Panc1 (cell line): ENCODE data around the gene ASB16.

Experiments used
- TF ChIP-seq, protein P1 (sequence below): fragments of 450-650 bp; IDR thresholded peaks from 2 replicates; pipeline ENCODE4 v1.5.1; 2017; ENCODE audit warnings: mild to moderate bottlenecking
- TF ChIP-seq, protein P2 (sequence below), 2 experiments: IDR thresholded peaks; 2 replicates each; pipeline ENCODE4 v1.6.1; 2011 to 2012; ENCODE audit warnings: low read depth in 2 of 2, control low read depth in 1 of 2, low read length in 1 of 2, mild to moderate bottlenecking in 1 of 2, moderate library complexity in 1 of 2; ENCODE audit not compliant: insufficient read depth in 1 of 2

DNA sequence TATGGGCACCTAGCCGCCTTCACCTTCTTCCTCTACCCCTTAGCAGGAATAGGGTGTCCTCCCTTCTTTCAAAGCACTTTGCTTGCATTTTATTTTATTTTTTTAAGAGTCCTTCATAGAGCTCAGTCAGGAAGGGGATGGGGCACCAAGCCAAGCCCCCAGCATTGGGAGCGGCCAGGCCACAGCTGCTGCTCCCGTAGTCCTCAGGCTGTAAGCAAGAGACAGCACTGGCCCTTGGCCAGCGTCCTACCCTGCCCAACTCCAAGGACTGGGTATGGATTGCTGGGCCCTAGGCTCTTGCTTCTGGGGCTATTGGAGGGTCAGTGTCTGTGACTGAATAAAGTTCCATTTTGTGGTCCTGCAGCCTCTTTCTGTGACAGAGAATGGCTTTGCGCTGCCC is 20.9 kb downstream of the ASB16 start:
- TF ChIP-seq, protein P1, sequence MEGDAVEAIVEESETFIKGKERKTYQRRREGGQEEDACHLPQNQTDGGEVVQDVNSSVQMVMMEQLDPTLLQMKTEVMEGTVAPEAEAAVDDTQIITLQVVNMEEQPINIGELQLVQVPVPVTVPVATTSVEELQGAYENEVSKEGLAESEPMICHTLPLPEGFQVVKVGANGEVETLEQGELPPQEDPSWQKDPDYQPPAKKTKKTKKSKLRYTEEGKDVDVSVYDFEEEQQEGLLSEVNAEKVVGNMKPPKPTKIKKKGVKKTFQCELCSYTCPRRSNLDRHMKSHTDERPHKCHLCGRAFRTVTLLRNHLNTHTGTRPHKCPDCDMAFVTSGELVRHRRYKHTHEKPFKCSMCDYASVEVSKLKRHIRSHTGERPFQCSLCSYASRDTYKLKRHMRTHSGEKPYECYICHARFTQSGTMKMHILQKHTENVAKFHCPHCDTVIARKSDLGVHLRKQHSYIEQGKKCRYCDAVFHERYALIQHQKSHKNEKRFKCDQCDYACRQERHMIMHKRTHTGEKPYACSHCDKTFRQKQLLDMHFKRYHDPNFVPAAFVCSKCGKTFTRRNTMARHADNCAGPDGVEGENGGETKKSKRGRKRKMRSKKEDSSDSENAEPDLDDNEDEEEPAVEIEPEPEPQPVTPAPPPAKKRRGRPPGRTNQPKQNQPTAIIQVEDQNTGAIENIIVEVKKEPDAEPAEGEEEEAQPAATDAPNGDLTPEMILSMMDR = no peak
- TF ChIP-seq, protein P2, sequence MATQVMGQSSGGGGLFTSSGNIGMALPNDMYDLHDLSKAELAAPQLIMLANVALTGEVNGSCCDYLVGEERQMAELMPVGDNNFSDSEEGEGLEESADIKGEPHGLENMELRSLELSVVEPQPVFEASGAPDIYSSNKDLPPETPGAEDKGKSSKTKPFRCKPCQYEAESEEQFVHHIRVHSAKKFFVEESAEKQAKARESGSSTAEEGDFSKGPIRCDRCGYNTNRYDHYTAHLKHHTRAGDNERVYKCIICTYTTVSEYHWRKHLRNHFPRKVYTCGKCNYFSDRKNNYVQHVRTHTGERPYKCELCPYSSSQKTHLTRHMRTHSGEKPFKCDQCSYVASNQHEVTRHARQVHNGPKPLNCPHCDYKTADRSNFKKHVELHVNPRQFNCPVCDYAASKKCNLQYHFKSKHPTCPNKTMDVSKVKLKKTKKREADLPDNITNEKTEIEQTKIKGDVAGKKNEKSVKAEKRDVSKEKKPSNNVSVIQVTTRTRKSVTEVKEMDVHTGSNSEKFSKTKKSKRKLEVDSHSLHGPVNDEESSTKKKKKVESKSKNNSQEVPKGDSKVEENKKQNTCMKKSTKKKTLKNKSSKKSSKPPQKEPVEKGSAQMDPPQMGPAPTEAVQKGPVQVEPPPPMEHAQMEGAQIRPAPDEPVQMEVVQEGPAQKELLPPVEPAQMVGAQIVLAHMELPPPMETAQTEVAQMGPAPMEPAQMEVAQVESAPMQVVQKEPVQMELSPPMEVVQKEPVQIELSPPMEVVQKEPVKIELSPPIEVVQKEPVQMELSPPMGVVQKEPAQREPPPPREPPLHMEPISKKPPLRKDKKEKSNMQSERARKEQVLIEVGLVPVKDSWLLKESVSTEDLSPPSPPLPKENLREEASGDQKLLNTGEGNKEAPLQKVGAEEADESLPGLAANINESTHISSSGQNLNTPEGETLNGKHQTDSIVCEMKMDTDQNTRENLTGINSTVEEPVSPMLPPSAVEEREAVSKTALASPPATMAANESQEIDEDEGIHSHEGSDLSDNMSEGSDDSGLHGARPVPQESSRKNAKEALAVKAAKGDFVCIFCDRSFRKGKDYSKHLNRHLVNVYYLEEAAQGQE (IDR thresholded peaks at IDR 0.05; ENCODE audit: insufficient read depth in 1 of 2, low read depth in 2 of 2, low read length in 1 of 2) = no peak
